HepG2 (cell line): ENCODE results near the gene TEX19. TPM values are rescaled to one million over a fixed set of nuclear protein-coding genes. Genes with fewer than 3 reads are reported as not detected.
A peak's percentile ranks its signal among the peaks of the same experiment; 100 is the strongest.

Source experiments
- ATAD3A ChIP-seq: sonication (generic); formaldehyde crosslinking; IDR thresholded peaks from 2 replicates; pipeline ENCODE4 v1.4.0; 2020; ENCODE audit warnings: missing genetic modification reagents
- FOXC1 ChIP-seq: sonication (generic); formaldehyde crosslinking; IDR thresholded peaks from 2 replicates; pipeline ENCODE4 v1.8.0; 2022; ENCODE audit warnings: mild to moderate bottlenecking, missing genetic modification reagents, borderline replicate concordance
- FOXO1 ChIP-seq: sonication (generic); formaldehyde crosslinking; IDR thresholded peaks from 2 replicates; pipeline ENCODE4 v1.4.0; 2020; ENCODE audit warnings: missing genetic modification reagents
- GABPA ChIP-seq, 2 experiments: IDR thresholded peaks; 2 replicates each; pipeline ENCODE4 v1.6.1; 2011 to 2016; ENCODE audit warnings: low read depth in 2 of 2, low read length in 1 of 2, missing biosample characterization in 1 of 2, missing genetic modification characterization in 1 of 2
- GMEB2 ChIP-seq: IDR thresholded peaks from 2 replicates; pipeline ENCODE4 v1.6.1; 2016; ENCODE audit warnings: missing biosample characterization, missing genetic modification reagents, low read depth
- HMG20B ChIP-seq: conservative IDR thresholded peaks from 2 replicates; pipeline ENCODE4 v1.6.1; 2016; ENCODE audit warnings: missing genetic modification reagents, missing compliant biosample characterization
- KDM3A ChIP-seq: IDR thresholded peaks from 2 replicates; pipeline ENCODE4 v1.6.1; 2018; ENCODE audit warnings: low read depth, missing compliant biosample characterization
- KLF13 ChIP-seq: sonication (generic); formaldehyde crosslinking; IDR thresholded peaks from 2 replicates; pipeline ENCODE4 v1.4.0; 2020; ENCODE audit warnings: mild to moderate bottlenecking, missing genetic modification reagents
- NAIF1 ChIP-seq: sonication (generic); formaldehyde crosslinking; IDR thresholded peaks from 2 replicates; pipeline ENCODE4 v1.5.0; 2020; ENCODE audit warnings: mild to moderate bottlenecking, missing genetic modification reagents, borderline replicate concordance
- SATB2 ChIP-seq: sonication (generic); formaldehyde crosslinking; IDR thresholded peaks from 2 replicates; pipeline ENCODE4 v1.5.0; 2020; ENCODE audit warnings: missing genetic modification reagents
- SMC3 ChIP-seq: IDR thresholded peaks from 2 replicates; pipeline ENCODE4 v1.6.1; 2011; ENCODE audit warnings: low read length, improper control_type of control experiment
- TBL1XR1 ChIP-seq: fragments of 150-350 bp; IDR thresholded peaks from 2 replicates; pipeline ENCODE4 v1.6.1; 2014; ENCODE audit warnings: borderline replicate concordance, low read length; ENCODE audit not compliant: partially characterized antibody
- TSC22D2 ChIP-seq: sonication (generic); formaldehyde crosslinking; IDR thresholded peaks from 2 replicates; pipeline ENCODE4 v1.5.1; 2020; ENCODE audit warnings: missing genetic modification reagents, mild to moderate bottlenecking, borderline replicate concordance
- ZNF230 ChIP-seq: sonication (generic); formaldehyde crosslinking; IDR thresholded peaks from 2 replicates; pipeline ENCODE4 v1.4.0; 2020; ENCODE audit warnings: mild to moderate bottlenecking, missing genetic modification reagents
- ZNF615 ChIP-seq: sonication (generic); formaldehyde crosslinking; IDR thresholded peaks from 2 replicates; pipeline ENCODE4 v1.5.0; 2020; ENCODE audit warnings: mild to moderate bottlenecking, missing genetic modification reagents, borderline replicate concordance
- ZNF772 ChIP-seq: sonication (generic); formaldehyde crosslinking; IDR thresholded peaks from 2 replicates; pipeline ENCODE4 v1.5.0; 2020; ENCODE audit warnings: mild to moderate bottlenecking, missing genetic modification reagents
- polyA plus RNA-seq, 8 experiments: library from polyadenylated mRNA; depleted of rRNA in 3 of 8; stranded (reverse) in 7 of 8; unstranded in 1 of 8; fragments of >200 nt; fragmentation: Illumina TruSeq in 4 of 8; extraction: Trizol in 4 of 8; gene quantifications; 2 replicates each; pipeline versions ENCODE4 v1.2.1 to v1.2.3, GENCODE V29; 2011 to 2016; ENCODE audit warnings: low read depth in 4 of 8, missing spikeins in 1 of 8, mixed read lengths in 1 of 8; ENCODE audit not compliant: insufficient read depth in 1 of 8
- total RNA-seq, 5 experiments: library from RNA; depleted of rRNA; stranded (reverse); fragments of >200 nt; fragmentation: Illumina TruSeq; extraction: Trizol; gene quantifications; 2 replicates each; pipeline ENCODE4 v1.2.3, GENCODE V29; 2016; ENCODE audit warnings: low read depth in 1 of 5
- TF ChIP-seq, protein P1 (sequence below): sonication (generic); formaldehyde crosslinking; IDR thresholded peaks from 2 replicates; pipeline ENCODE4 v1.9.0; 2021; ENCODE audit warnings: mild to moderate bottlenecking, missing genetic modification reagents
- TF ChIP-seq, protein P2 (sequence below): IDR thresholded peaks from 2 replicates; pipeline ENCODE4 v1.6.1; 2016; ENCODE audit warnings: control low read depth
- TF ChIP-seq, protein P3 (sequence below): sonication (generic); formaldehyde crosslinking; IDR thresholded peaks from 2 replicates; pipeline ENCODE4 v1.5.1; 2020; ENCODE audit warnings: missing genetic modification reagents, mild to moderate bottlenecking, borderline replicate concordance

Gene TEX19
- total and polyA plus RNA-seq, 2 of the 13 experiments (the other 11 are each of a cell fraction or from before 2014, with no cell fraction given) = 1.3 to 6.0 TPM

- TF ChIP-seq, protein P1, sequence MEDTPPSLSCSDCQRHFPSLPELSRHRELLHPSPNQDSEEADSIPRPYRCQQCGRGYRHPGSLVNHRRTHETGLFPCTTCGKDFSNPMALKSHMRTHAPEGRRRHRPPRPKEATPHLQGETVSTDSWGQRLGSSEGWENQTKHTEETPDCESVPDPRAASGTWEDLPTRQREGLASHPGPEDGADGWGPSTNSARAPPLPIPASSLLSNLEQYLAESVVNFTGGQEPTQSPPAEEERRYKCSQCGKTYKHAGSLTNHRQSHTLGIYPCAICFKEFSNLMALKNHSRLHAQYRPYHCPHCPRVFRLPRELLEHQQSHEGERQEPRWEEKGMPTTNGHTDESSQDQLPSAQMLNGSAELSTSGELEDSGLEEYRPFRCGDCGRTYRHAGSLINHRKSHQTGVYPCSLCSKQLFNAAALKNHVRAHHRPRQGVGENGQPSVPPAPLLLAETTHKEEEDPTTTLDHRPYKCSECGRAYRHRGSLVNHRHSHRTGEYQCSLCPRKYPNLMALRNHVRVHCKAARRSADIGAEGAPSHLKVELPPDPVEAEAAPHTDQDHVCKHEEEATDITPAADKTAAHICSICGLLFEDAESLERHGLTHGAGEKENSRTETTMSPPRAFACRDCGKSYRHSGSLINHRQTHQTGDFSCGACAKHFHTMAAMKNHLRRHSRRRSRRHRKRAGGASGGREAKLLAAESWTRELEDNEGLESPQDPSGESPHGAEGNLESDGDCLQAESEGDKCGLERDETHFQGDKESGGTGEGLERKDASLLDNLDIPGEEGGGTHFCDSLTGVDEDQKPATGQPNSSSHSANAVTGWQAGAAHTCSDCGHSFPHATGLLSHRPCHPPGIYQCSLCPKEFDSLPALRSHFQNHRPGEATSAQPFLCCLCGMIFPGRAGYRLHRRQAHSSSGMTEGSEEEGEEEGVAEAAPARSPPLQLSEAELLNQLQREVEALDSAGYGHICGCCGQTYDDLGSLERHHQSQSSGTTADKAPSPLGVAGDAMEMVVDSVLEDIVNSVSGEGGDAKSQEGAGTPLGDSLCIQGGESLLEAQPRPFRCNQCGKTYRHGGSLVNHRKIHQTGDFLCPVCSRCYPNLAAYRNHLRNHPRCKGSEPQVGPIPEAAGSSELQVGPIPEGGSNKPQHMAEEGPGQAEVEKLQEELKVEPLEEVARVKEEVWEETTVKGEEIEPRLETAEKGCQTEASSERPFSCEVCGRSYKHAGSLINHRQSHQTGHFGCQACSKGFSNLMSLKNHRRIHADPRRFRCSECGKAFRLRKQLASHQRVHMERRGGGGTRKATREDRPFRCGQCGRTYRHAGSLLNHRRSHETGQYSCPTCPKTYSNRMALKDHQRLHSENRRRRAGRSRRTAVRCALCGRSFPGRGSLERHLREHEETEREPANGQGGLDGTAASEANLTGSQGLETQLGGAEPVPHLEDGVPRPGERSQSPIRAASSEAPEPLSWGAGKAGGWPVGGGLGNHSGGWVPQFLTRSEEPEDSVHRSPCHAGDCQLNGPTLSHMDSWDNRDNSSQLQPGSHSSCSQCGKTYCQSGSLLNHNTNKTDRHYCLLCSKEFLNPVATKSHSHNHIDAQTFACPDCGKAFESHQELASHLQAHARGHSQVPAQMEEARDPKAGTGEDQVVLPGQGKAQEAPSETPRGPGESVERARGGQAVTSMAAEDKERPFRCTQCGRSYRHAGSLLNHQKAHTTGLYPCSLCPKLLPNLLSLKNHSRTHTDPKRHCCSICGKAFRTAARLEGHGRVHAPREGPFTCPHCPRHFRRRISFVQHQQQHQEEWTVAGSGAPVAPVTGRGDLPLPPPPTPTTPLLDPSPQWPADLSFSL (CRISPR knock-in tag) = no peak
- TF ChIP-seq, protein P2, sequence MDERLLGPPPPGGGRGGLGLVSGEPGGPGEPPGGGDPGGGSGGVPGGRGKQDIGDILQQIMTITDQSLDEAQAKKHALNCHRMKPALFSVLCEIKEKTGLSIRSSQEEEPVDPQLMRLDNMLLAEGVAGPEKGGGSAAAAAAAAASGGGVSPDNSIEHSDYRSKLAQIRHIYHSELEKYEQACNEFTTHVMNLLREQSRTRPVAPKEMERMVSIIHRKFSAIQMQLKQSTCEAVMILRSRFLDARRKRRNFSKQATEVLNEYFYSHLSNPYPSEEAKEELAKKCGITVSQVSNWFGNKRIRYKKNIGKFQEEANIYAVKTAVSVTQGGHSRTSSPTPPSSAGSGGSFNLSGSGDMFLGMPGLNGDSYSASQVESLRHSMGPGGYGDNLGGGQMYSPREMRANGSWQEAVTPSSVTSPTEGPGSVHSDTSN = no peak
- TF ChIP-seq ZNF615 (no peak), GMEB2 (no peak), FOXO1 (CRISPR knock-in tag) (0 out of 2 replicates have a peak, but pooled peaks have one; percentile 9), KLF13 (CRISPR knock-in tag) (no peak), NAIF1 (CRISPR knock-in tag) (no peak), ZNF772 (CRISPR knock-in tag) (no peak), TSC22D2 (CRISPR knock-in tag) (peak; percentile 38; the same call in 1 of the 2 replicates), GABPA (IDR thresholded peaks at IDR 0.05; ENCODE audit: low read depth, low read length) (no peak), GABPA (CRISPR knock-in tag; IDR thresholded peaks at IDR 0.05; ENCODE audit: low read depth) (no peak), KDM3A (CRISPR knock-in tag) (peak; percentile 94), TBL1XR1 (no peak), ATAD3A (no peak), HMG20B (CRISPR knock-in tag) (no peak), ZNF230 (0 out of 2 replicates have a peak, but pooled peaks have one; percentile 32), FOXC1 (CRISPR knock-in tag) (peak; percentile 80), SMC3 (peak; percentile 95), SATB2 (CRISPR knock-in tag) (no peak)
- TF ChIP-seq, protein P3, sequence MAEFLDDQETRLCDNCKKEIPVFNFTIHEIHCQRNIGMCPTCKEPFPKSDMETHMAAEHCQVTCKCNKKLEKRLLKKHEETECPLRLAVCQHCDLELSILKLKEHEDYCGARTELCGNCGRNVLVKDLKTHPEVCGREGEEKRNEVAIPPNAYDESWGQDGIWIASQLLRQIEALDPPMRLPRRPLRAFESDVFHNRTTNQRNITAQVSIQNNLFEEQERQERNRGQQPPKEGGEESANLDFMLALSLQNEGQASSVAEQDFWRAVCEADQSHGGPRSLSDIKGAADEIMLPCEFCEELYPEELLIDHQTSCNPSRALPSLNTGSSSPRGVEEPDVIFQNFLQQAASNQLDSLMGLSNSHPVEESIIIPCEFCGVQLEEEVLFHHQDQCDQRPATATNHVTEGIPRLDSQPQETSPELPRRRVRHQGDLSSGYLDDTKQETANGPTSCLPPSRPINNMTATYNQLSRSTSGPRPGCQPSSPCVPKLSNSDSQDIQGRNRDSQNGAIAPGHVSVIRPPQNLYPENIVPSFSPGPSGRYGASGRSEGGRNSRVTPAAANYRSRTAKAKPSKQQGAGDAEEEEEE = no peak
These were observed 7.1 kb upstream of the TEX19 start (continued) for GRCh38 chr17:82351713-82352488.
